H1 (cell line): ENCODE measurements around the gene PSMC3IP. TPM values are rescaled to one million over a fixed set of nuclear protein-coding genes. Genes with fewer than 3 reads are reported as not detected.

Experiments
- CTCF ChIA-PET: fragments of 300-600 bp; sonication (Branson Sonifier 250); formaldehyde crosslinking; loops from one replicate; lab custom pipeline; 2021; ENCODE audit not compliant: partially characterized antibody; lab: Charles Lee
- POLR2A ChIA-PET: fragments of 300-600 bp; sonication (Branson Sonifier 250); formaldehyde crosslinking; loops from one replicate; lab custom pipeline; 2021; ENCODE audit warnings: inconsistent platforms; ENCODE audit not compliant: partially characterized antibody; lab: Charles Lee
- DNase-seq, 2 experiments: peaks; one replicate each; pipeline versions ENCODE4 v3.0.0 to v3.0.0-alpha.2; 2010 to 2022; ENCODE audit warnings: low spot score in 2 of 2, low read depth in 1 of 2, mixed read lengths in 1 of 2
- FAIRE-seq: peaks from 2 replicates; lab custom pipeline; 2011; peaks lifted over from hg19 to GRCh38; lab: Jason Lieb, UNC
- H2AFZ ChIP-seq: 2 replicates; pipeline ENCODE4 v1.8.1; 2012; ENCODE audit warnings: low read length, inconsistent platforms
- H2AK5ac ChIP-seq: 2 replicates; pipeline ENCODE4 v1.6.1; 2013; ENCODE audit warnings: low read depth, low read length
- H2BK120ac ChIP-seq: replicated peaks from 2 replicates; pipeline ENCODE3; 2013; ENCODE audit warnings: low read depth, low read length, inconsistent platforms
- H2BK12ac ChIP-seq: 2 replicates; pipeline ENCODE4 v1.6.1; 2013; ENCODE audit warnings: low read depth, low read length
- H2BK15ac ChIP-seq: 2 replicates; pipeline ENCODE4 v1.6.1; 2013; ENCODE audit warnings: low read length
- H2BK20ac ChIP-seq: 2 replicates; pipeline ENCODE4 v1.6.1; 2013; ENCODE audit warnings: low read length
- H2BK5ac ChIP-seq: 2 replicates; pipeline ENCODE4 v1.6.1; 2013; ENCODE audit warnings: low read depth, low read length
- H3K14ac ChIP-seq: 2 replicates; pipeline ENCODE4 v1.6.1; 2013; ENCODE audit warnings: inconsistent platforms; ENCODE audit not compliant: insufficient read length
- H3K18ac ChIP-seq: 2 replicates; pipeline ENCODE4 v1.6.1; 2013; ENCODE audit warnings: low read length; ENCODE audit errors: extremely low read depth
- H3K23ac ChIP-seq: 2 replicates; pipeline ENCODE4 v1.6.1; 2013; ENCODE audit warnings: inconsistent platforms; ENCODE audit not compliant: insufficient read length
- H3K23me2 ChIP-seq: 2 replicates; pipeline ENCODE4 v1.6.1; 2013; ENCODE audit warnings: low read depth, low read length
- H3K27ac ChIP-seq: 2 replicates; pipeline ENCODE4 v1.6.1; 2011; ENCODE audit warnings: low read depth, low read length, inconsistent platforms
- H3K27me3 ChIP-seq, 4 experiments: replicated peaks in 1 of 4; 1 replicate in 1 of 4; 2 replicates in 3 of 4; pipeline versions ENCODE4 v1.6.1 to v1.8.1; 2011 to 2013; ENCODE audit warnings: low read length in 3 of 4, mild to moderate bottlenecking in 3 of 4, inconsistent platforms in 2 of 4, mixed read lengths in 2 of 4, moderate library complexity in 1 of 4; ENCODE audit not compliant: control insufficient read depth in 3 of 4, insufficient read depth in 3 of 4; ENCODE audit errors: extremely low read depth in 1 of 4
- H3K36me3 ChIP-seq, 4 experiments: 2 replicates each; pipeline versions ENCODE4 v1.6.1 to v1.8.1; 2011 to 2013; ENCODE audit warnings: mild to moderate bottlenecking in 4 of 4, low read length in 3 of 4, moderate library complexity in 2 of 4, control low read depth in 1 of 4, inconsistent platforms in 1 of 4; ENCODE audit not compliant: insufficient read depth in 4 of 4, control insufficient read depth in 2 of 4
- H3K4ac ChIP-seq: replicated peaks from 2 replicates; pipeline ENCODE3; 2013; ENCODE audit warnings: low read length, low read depth, mixed read lengths, inconsistent platforms; ENCODE audit not compliant: insufficient read length
- H3K4me1 ChIP-seq, 4 experiments: replicated peaks in 1 of 4; 1 replicate in 1 of 4; 2 replicates in 3 of 4; pipeline versions ENCODE4 v1.6.1 to v1.8.1; 2011 to 2013; ENCODE audit warnings: low read length in 3 of 4, inconsistent platforms in 2 of 4, mixed read lengths in 1 of 4; ENCODE audit not compliant: insufficient read depth in 4 of 4, control insufficient read depth in 3 of 4
- H3K4me2 ChIP-seq, 2 experiments: 2 replicates each; pipeline versions ENCODE4 v1.6.1 to v1.8.1; 2011 to 2013; ENCODE audit warnings: low read depth in 2 of 2, low read length in 2 of 2, control low read depth in 1 of 2, inconsistent platforms in 1 of 2, mild to moderate bottlenecking in 1 of 2; ENCODE audit not compliant: insufficient read depth in 1 of 2
- H3K4me3 ChIP-seq, 4 experiments: fragments of 200-600, 300-600 bp in 1 of 4; sonication (generic), shearing (Covaris generic), sonication (Bioruptor Twin) in 1 of 4; 2 replicates each; pipeline versions ENCODE4 v1.5.1 to v1.8.1; 2011 to 2016; ENCODE audit warnings: low read length in 4 of 4, low read depth in 3 of 4, control low read depth in 2 of 4, inconsistent platforms in 2 of 4, mild to moderate bottlenecking in 2 of 4, mixed read lengths in 1 of 4, moderate library complexity in 1 of 4; ENCODE audit not compliant: insufficient read depth in 2 of 4; ENCODE audit errors: extremely low read depth in 1 of 4
- H3K56ac ChIP-seq: replicated peaks from 2 replicates; pipeline ENCODE3; 2013; ENCODE audit warnings: low read depth, mild to moderate bottlenecking, mixed read lengths, low read length, inconsistent platforms; ENCODE audit not compliant: insufficient read length
- H3K79me1 ChIP-seq: 2 replicates; pipeline ENCODE4 v1.6.1; 2013; ENCODE audit warnings: low read depth, low read length, control low read depth
- H3K79me2 ChIP-seq, 2 experiments: 2 replicates each; pipeline versions ENCODE4 v1.6.1 to v1.8.1; 2012 to 2013; ENCODE audit warnings: low read length in 2 of 2, mild to moderate bottlenecking in 2 of 2, inconsistent platforms in 1 of 2; ENCODE audit not compliant: insufficient read depth in 2 of 2, control insufficient read depth in 1 of 2
- H3K9ac ChIP-seq, 4 experiments: replicated peaks in 1 of 4; 1 replicate in 1 of 4; 2 replicates in 3 of 4; pipeline versions ENCODE4 v1.6.1 to v1.8.1; 2011 to 2013; ENCODE audit warnings: low read depth in 3 of 4, low read length in 3 of 4, control low read depth in 2 of 4, mild to moderate bottlenecking in 2 of 4, moderate library complexity in 2 of 4, inconsistent platforms in 1 of 4; ENCODE audit errors: extremely low read depth in 1 of 4
- H3K9me3 ChIP-seq, 2 experiments: 2 replicates each; pipeline versions ENCODE4 v1.6.1 to v1.8.1; 2012 to 2013; ENCODE audit warnings: mild to moderate bottlenecking in 2 of 2, moderate library complexity in 2 of 2, control low read depth in 1 of 2, inconsistent platforms in 1 of 2, low read depth in 1 of 2, low read length in 1 of 2, mixed read lengths in 1 of 2; ENCODE audit not compliant: insufficient read depth in 2 of 2
- H4K20me1 ChIP-seq, 2 experiments: replicated peaks in 1 of 2; 2 replicates each; pipeline versions ENCODE3 to v1.8.1; 2011 to 2013; ENCODE audit warnings: inconsistent platforms in 2 of 2, low read length in 2 of 2, mild to moderate bottlenecking in 1 of 2; ENCODE audit not compliant: insufficient read depth in 2 of 2, control insufficient read depth in 1 of 2
- H4K5ac ChIP-seq: 2 replicates; pipeline ENCODE4 v1.6.1; 2013; ENCODE audit warnings: low read length, low read depth, mixed read lengths, inconsistent platforms; ENCODE audit not compliant: insufficient read length
- H4K8ac ChIP-seq: 2 replicates; pipeline ENCODE4 v1.8.0; 2013; ENCODE audit warnings: mild to moderate bottlenecking, moderate library complexity, low read length, inconsistent platforms; ENCODE audit not compliant: insufficient read depth; ENCODE audit errors: extremely low read depth
- H4K91ac ChIP-seq: replicated peaks from 2 replicates; pipeline ENCODE3; 2013; ENCODE audit warnings: low read length, mixed read lengths, inconsistent platforms; ENCODE audit not compliant: insufficient read length
- WGBS, 2 experiments: shearing (Covaris generic) in 1 of 2; methylation state at CpG; one replicate each; pipeline versions ENCODE4 v1.1.6 to v1.1.7; 2013 to 2015; ENCODE audit warnings: low lambda C conversion rate in 2 of 2, mixed read lengths in 2 of 2, inconsistent platforms in 1 of 2, low coverage in 1 of 2, missing lambda C conversion rate in 1 of 2; ENCODE audit not compliant: insufficient replicate concordance in 2 of 2, insufficient coverage in 1 of 2, insufficient read length in 1 of 2; ENCODE audit errors: extremely low coverage in 1 of 2, missing lambda C conversion rate in 1 of 2; 5-methylcytosine and 5-hydroxymethylcytosine counted together
- polyA plus RNA-seq, 7 experiments: library from polyadenylated mRNA; depleted of rRNA in 3 of 7; stranded (reverse) in 5 of 7; unstranded in 2 of 7; fragments of >200 nt in 5 of 7; fragments of 200-250 nt in 2 of 7; gene quantifications; 1 replicate in 5 of 7; 2 replicates in 1 of 7; 4 replicates in 1 of 7; pipeline versions ENCODE4 v1.2.1 to v1.2.3, GENCODE V29; 2011 to 2013; ENCODE audit warnings: missing spikeins in 2 of 7, mixed read lengths in 2 of 7
- total RNA-seq: library from RNA; stranded (reverse); fragmentation: NEBNext Ultra II Directional; extraction: Animal tissue kit (Norgen Biotek cat#: 25700); gene quantifications from 2 replicates; pipeline ENCODE4 v1.2.1, GENCODE V29; 2021
- TF ChIP-seq, protein P1 (sequence below): IDR thresholded peaks from 2 replicates; pipeline ENCODE4 v1.6.1; 2011; ENCODE audit warnings: low read depth, mild to moderate bottlenecking, low read length; ENCODE audit not compliant: insufficient read depth

PSMC3IP gene
- total and polyA plus RNA-seq, 2 of the 8 experiments (the other 6 are each of a cell fraction or from before 2014, with no cell fraction given) = 11.5 to 21.9 TPM

DNA sequence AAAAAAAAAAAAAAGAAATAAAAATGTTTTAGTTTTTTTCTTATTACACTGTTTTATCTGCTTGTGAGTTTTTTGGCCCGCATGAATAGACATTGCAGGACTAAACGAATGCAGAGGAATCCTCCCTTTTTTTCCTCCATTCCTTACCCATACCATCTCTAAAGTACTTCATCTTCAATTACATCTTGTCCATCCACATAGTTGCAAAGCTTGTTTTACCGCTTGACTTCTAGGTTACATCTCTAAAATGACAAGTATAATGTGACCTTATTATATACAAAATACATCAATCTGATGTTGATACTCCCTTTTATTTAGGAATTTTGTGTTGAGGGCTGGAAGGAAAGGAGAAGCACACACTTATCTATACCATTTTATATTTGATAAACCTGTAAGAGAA is 18.9 kb upstream of the PSMC3IP start:
- Histone ChIP-seq H3K9ac (no peak overlapping the region), H3K27me3 (no peaks in the 10 kb centered on the region), H3K9me3 (no peaks in the 10 kb centered on the region), H2AFZ (no peak overlapping the region), H3K56ac (no peak overlapping the region), H3K4ac (no peak overlapping the region), H2BK15ac (no peak overlapping the region), H3K23me2 (no peaks in the 10 kb centered on the region), H3K36me3 (peaks cover 0 to 5% (median under 1%) of the 10 kb centered on the region in 4 experiments; a peak in 1 of 8 replicates), H3K4me2 (no peak overlapping the region), H3K4me3 (no peak overlapping the region), H4K20me1 (peaks cover 0 to 1% of the 10 kb centered on the region in 2 experiments), H2BK120ac (no peak overlapping the region), H2BK5ac (no peak overlapping the region), H2AK5ac (no peak overlapping the region), H3K18ac (no peak overlapping the region), H3K79me2 (peaks cover 0 to 20% of the 10 kb centered on the region in 2 experiments; a peak in 2 of 4 replicates), H2BK12ac (no peak overlapping the region), H3K79me1 (peaks cover 2% of the 10 kb centered on the region; the same call in 1 of the 2 replicates), H3K14ac (no peak overlapping the region), H3K27ac (no peak overlapping the region), H3K4me1 (no peaks in the 10 kb centered on the region), H4K5ac (no peak overlapping the region), H4K91ac (no peak overlapping the region), H2BK20ac (no peak overlapping the region), H4K8ac (no peak overlapping the region), H3K23ac (no peak overlapping the region)
- no peak for DNase-seq
- FAIRE-seq = no peak
- WGBS, 2 experiments = 94% methylated on average over 3 of the region's 3 CpGs; no CpG with 5 or more reads in 1 of the 2 experiments
- ChIA-PET CTCF (interaction anchor here (0.6 to 3.0 kb wide), 7 partner anchors 12 to 211 kb away, joined by 3 to 13 read pairs (median 3); partner anchors contain the start of genes PSMC3IP and RETREG3), POLR2A (interaction anchor here (1.0 to 1.8 kb wide), 3 partner anchors 10 to 167 kb away, joined by 3 to 5 read pairs (median 4); partner anchors contain the start of gene PSMC3IP)
- TF ChIP-seq, protein P1, sequence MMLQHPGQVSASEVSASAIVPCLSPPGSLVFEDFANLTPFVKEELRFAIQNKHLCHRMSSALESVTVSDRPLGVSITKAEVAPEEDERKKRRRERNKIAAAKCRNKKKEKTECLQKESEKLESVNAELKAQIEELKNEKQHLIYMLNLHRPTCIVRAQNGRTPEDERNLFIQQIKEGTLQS = no peak
